HG02870 (cell line): ENCODE measurements around the gene CCDC3.
"Not testable (repeated sequence)": the region's sequence is repeated elsewhere in the genome, so short reads cannot be mapped to it uniquely, and the experiment has no call there.

ENCODE experiments used
- ATAC-seq: cut with Tn5 transposase; IDR thresholded peaks from one replicate; pipeline ENCODE4 v1.9.1; 2021; ENCODE audit warnings: mild to moderate bottlenecking, moderate library complexity; ENCODE audit not compliant: unreplicated experiment

The CCDC3 gene

GRCh38 chr10:13001041-13001886 lies at the start of gene CCDC3:
Gene CCDC3 (minus strand): TSS chr10:13001713. CDS start chr10:13001570, 143 bp downstream.
- ATAC-seq, result no peak

GRCh38 chr10:13051126-13051694 lies 49.7 kb upstream of the CCDC3 start:
- ATAC-seq, result no peak

GRCh38 chr10:13049774-13050420 lies 48.4 kb upstream of the CCDC3 start:
- ATAC-seq, result no peak

- ATAC-seq, result no peak
Measured at GRCh38 chr10:13048762-13049161, 47.2 kb upstream of the CCDC3 start.

- ATAC-seq, result no peak
Measured at GRCh38 chr10:13047529-13048206, 46.2 kb upstream of the CCDC3 start.

GRCh38 chr10:13046851-13047528 lies 45.5 kb upstream of the CCDC3 start:
- no peak for ATAC-seq

GRCh38 chr10:13043520-13043919 lies 42.0 kb upstream of the CCDC3 start:
- no peak for ATAC-seq

- ATAC-seq, result no peak
Measured at GRCh38 chr10:13039761-13040160, 38.2 kb upstream of the CCDC3 start.

GRCh38 chr10:13038391-13038790 lies 36.9 kb upstream of the CCDC3 start:
- no peak for ATAC-seq

- ATAC-seq, result no peak
Measured at GRCh38 chr10:13037832-13038231, 36.3 kb upstream of the CCDC3 start.

- no peak for ATAC-seq
Measured at GRCh38 chr10:13036841-13037240, 35.3 kb upstream of the CCDC3 start.

GRCh38 chr10:13035731-13036130 lies 34.2 kb upstream of the CCDC3 start:
- ATAC-seq, result not testable (repeated sequence)

- no peak for ATAC-seq
Measured at GRCh38 chr10:13026873-13027272, 25.4 kb upstream of the CCDC3 start.

GRCh38 chr10:13023754-13024153 lies 22.2 kb upstream of the CCDC3 start:
- ATAC-seq, result no peak

GRCh38 chr10:13019280-13019679 lies 17.8 kb upstream of the CCDC3 start:
- no peak for ATAC-seq

- ATAC-seq, result no peak
Measured at GRCh38 chr10:13018171-13018570, 16.7 kb upstream of the CCDC3 start.

- ATAC-seq, result no peak
Measured at GRCh38 chr10:13016886-13017285, 15.4 kb upstream of the CCDC3 start.

GRCh38 chr10:13016426-13016825 lies 14.9 kb upstream of the CCDC3 start:
- ATAC-seq, result no peak

GRCh38 chr10:13006037-13006436 lies 4.5 kb upstream of the CCDC3 start:
- ATAC-seq, result no peak

- no peak for ATAC-seq
Measured at GRCh38 chr10:13003759-13004158, 2.2 kb upstream of the CCDC3 start.

- ATAC-seq, result no peak
Measured at GRCh38 chr10:13003004-13003403, 1.5 kb upstream of the CCDC3 start.
